OCI-LY3 (cell line): ENCODE measurements around the gene RPS27.

ENCODE experiments used
- CTCF ChIP-seq: fragments of 200-600, 300-600 bp; sonication (generic); IDR thresholded peaks from 2 replicates; pipeline ENCODE4 v1.5.1; 2014; ENCODE audit warnings: antibody characterized with exemption, low read length, low read depth
- EZH2phosphoT487 ChIP-seq: fragments of 200-600 bp; shearing (Covaris generic); IDR thresholded peaks from 2 replicates; pipeline ENCODE4 v1.6.1; 2018; ENCODE audit warnings: antibody characterized with exemption, mixed run types, low read depth

DNA sequence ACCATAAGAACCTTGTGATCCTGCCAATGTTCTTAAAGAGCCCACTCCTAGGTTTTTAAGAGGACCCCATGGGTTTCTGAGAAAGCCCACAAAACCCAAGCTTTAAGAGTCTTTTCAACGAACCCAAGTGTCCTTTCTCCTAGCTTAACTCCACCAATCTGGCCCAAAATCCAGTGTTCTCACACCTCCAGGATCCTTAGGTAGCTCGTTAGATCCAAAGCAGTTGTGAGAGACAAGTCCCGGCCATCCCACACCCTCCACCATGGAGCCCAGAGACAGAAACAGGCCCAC is 45.8 kb upstream of the RPS27 start:
- TF ChIP-seq CTCF (no peak), EZH2phosphoT487 (no peak)
